ENCODE data around the gene MFN2.

DNA sequence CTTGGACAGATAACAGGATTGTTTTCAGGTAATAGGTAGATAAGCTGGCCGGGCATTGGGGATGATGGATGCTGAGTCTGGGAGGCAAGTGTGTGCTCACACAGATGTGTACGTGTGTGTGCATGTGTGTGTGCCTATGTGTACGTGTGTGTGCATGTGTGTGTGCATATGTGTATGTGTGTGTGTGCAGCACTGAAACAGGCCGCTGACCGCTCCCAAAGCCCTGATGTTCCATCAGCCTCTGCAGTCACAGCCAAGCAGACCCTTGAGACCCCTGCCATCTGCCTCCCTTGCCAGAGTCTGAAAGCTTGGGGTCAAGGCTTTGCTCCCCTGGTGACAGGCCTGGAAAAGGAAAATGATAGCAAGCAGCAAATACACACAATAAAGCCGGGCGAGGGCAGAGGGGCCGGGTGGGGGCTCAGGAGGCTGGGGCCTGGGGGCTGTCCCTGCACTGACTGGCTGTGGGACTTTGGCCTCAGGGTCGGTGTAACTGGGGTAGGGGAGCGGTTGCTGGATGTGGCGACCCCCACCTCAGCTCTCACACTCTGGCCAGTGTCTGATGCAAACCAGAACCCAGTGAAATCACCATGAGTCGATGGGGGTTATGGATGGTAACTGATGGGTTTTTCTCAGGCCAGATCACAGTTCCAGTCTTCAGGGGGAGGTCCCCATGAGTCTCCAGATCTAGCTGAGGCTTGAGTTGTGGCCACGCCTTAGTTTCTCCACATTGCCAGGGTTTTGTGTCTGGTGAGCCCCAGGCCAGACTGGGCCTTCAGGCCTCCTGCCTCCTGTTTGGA lies 73.7 kb downstream of the MFN2 start:
- TF ChIP-seq, protein P1, sequence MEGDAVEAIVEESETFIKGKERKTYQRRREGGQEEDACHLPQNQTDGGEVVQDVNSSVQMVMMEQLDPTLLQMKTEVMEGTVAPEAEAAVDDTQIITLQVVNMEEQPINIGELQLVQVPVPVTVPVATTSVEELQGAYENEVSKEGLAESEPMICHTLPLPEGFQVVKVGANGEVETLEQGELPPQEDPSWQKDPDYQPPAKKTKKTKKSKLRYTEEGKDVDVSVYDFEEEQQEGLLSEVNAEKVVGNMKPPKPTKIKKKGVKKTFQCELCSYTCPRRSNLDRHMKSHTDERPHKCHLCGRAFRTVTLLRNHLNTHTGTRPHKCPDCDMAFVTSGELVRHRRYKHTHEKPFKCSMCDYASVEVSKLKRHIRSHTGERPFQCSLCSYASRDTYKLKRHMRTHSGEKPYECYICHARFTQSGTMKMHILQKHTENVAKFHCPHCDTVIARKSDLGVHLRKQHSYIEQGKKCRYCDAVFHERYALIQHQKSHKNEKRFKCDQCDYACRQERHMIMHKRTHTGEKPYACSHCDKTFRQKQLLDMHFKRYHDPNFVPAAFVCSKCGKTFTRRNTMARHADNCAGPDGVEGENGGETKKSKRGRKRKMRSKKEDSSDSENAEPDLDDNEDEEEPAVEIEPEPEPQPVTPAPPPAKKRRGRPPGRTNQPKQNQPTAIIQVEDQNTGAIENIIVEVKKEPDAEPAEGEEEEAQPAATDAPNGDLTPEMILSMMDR (conservative IDR thresholded peaks at IDR 0.05; ENCODE audit: low read depth in 2 of 2): no peak
- TF ChIP-seq EZH2 (IDR thresholded peaks at IDR 0.05; ENCODE audit: low read depth, unreplicated experiment): no peak
- TF ChIP-seq NANOG (IDR thresholded peaks at IDR 0.05; ENCODE audit: borderline replicate concordance): no peak
- TF ChIP-seq, protein P2, sequence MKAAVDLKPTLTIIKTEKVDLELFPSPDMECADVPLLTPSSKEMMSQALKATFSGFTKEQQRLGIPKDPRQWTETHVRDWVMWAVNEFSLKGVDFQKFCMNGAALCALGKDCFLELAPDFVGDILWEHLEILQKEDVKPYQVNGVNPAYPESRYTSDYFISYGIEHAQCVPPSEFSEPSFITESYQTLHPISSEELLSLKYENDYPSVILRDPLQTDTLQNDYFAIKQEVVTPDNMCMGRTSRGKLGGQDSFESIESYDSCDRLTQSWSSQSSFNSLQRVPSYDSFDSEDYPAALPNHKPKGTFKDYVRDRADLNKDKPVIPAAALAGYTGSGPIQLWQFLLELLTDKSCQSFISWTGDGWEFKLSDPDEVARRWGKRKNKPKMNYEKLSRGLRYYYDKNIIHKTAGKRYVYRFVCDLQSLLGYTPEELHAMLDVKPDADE (IDR thresholded peaks at IDR 0.05): no peak
- TF ChIP-seq EZH2phosphoT487 (IDR thresholded peaks at IDR 0.05; ENCODE audit: unreplicated experiment): no peak
- no peak for TF ChIP-seq POLR2AphosphoS5 (IDR thresholded peaks at IDR 0.05; ENCODE audit: low read depth)
